Liver (tissue), 3 donors: Measurements from ENCODE around the gene PODNL1.

Source experiments
- CTCF ChIP-seq: fragments of 150-350 bp; IDR thresholded peaks from 2 replicates; pipeline ENCODE4 v1.5.1; 2017; ENCODE audit warnings: improper control_type of control experiment, low read depth, low read length; ENCODE audit not compliant: missing input control
- EGR1 ChIP-seq, 2 donors: IDR thresholded peaks; 2 replicates each; pipeline ENCODE4 v1.6.1; 2016 to 2018; ENCODE audit warnings: antibody characterized with exemption in 2 of 2, low read depth in 2 of 2
- FOXA2 ChIP-seq: IDR thresholded peaks from 2 replicates; pipeline ENCODE4 v1.6.1; 2016; ENCODE audit warnings: antibody characterized with exemption
- GABPA ChIP-seq, 2 donors: IDR thresholded peaks in 1 of 2; conservative IDR thresholded peaks in 1 of 2; 2 replicates each; pipeline ENCODE4 v1.6.1; 2016; ENCODE audit warnings: antibody characterized with exemption in 2 of 2, mild to moderate bottlenecking in 1 of 2, moderate library complexity in 1 of 2
- JUND ChIP-seq, 2 donors: IDR thresholded peaks; 2 replicates each; pipeline ENCODE4 v1.6.1; 2016; ENCODE audit warnings: antibody characterized with exemption in 2 of 2
- REST ChIP-seq: IDR thresholded peaks from 2 replicates; pipeline ENCODE4 v1.6.1; 2016; ENCODE audit warnings: antibody characterized with exemption, mild to moderate bottlenecking
- TAF1 ChIP-seq: conservative IDR thresholded peaks from 2 replicates; pipeline ENCODE4 v1.6.1; 2016; ENCODE audit warnings: antibody characterized with exemption, mild to moderate bottlenecking
- YY1 ChIP-seq: IDR thresholded peaks from 2 replicates; pipeline ENCODE4 v1.6.1; 2016; ENCODE audit warnings: antibody characterized with exemption, mild to moderate bottlenecking
- ZBTB33 ChIP-seq: IDR thresholded peaks from 2 replicates; pipeline ENCODE4 v1.6.1; 2016; ENCODE audit warnings: antibody characterized with exemption
- donor health status: healthy.
- donor health status: healthy.

GRCh38 chr19:13885826-13886365 is 52.3 kb downstream of the PODNL1 start:
- no peak for TF ChIP-seq EGR1 (IDR thresholded peaks at IDR 0.05; ENCODE audit: low read depth in 2 of 2)
- no peak for TF ChIP-seq CTCF
- no peak for TF ChIP-seq TAF1
- no peak for TF ChIP-seq GABPA (IDR thresholded peaks at IDR 0.05 in 1 of 2, conservative IDR thresholded peaks at IDR 0.05 in 1 of 2)
- TF ChIP-seq FOXA2: no peak
- no peak for TF ChIP-seq JUND (IDR thresholded peaks at IDR 0.05)
- TF ChIP-seq REST: no peak
- no peak for TF ChIP-seq ZBTB33
- TF ChIP-seq YY1: no peak
